ENCODE results near the gene FOXP1.

GRCh38 chr3:71402280-71402679 lies 181.2 kb downstream of the FOXP1 start:
- TF ChIP-seq, protein P1, sequence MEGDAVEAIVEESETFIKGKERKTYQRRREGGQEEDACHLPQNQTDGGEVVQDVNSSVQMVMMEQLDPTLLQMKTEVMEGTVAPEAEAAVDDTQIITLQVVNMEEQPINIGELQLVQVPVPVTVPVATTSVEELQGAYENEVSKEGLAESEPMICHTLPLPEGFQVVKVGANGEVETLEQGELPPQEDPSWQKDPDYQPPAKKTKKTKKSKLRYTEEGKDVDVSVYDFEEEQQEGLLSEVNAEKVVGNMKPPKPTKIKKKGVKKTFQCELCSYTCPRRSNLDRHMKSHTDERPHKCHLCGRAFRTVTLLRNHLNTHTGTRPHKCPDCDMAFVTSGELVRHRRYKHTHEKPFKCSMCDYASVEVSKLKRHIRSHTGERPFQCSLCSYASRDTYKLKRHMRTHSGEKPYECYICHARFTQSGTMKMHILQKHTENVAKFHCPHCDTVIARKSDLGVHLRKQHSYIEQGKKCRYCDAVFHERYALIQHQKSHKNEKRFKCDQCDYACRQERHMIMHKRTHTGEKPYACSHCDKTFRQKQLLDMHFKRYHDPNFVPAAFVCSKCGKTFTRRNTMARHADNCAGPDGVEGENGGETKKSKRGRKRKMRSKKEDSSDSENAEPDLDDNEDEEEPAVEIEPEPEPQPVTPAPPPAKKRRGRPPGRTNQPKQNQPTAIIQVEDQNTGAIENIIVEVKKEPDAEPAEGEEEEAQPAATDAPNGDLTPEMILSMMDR (IDR thresholded peaks at IDR 0.05) = no peak
- TF ChIP-seq POLR2A (IDR thresholded peaks at IDR 0.05) = no peak

Data from adrenal gland (tissue), 5 donors.